Measurements from ENCODE around the gene MPC1L.
"Not testable (repeated sequence)": the region's sequence is repeated elsewhere in the genome, so short reads cannot be mapped to it uniquely, and the experiment has no call there.

MPC1L gene

DNA sequence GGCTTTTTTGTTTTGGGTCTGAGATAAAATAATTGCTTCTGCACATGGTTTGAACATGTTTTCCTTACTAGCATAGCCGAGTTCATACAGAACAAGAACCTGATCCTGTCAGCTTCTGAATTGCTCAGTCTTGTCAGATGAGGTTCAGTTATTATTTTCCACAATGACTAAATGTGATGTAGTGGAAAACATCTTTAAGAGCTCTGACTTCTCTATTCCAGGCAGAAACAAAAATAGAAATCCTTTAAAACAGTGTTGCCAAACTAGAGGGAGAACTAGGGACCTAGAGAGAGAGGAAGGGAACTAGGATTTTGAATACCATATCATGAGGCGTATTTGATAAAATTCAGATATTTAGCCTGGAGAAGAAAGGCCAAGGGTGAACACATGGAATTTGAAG is 40.4 kb upstream of the MPC1L start:
- no peak overlapping the region for H3K27ac ChIP-seq (ENCODE audit: low read depth, low read length)
- no peak overlapping the region for H3K4me3 ChIP-seq (ENCODE audit: low read depth, low read length)
- H3K79me2 ChIP-seq (ENCODE audit: control insufficient read depth, insufficient read depth, low read length, unreplicated experiment) = peaks cover 49% of the 10 kb centered on the region
- H2AFZ ChIP-seq (ENCODE audit: low read length, unreplicated experiment) = no peak overlapping the region
- peaks cover 7% of the 10 kb centered on the region for H3K4me1 ChIP-seq (ENCODE audit: control insufficient read depth, insufficient read depth, low read length, unreplicated experiment)
- no peaks in the 10 kb centered on the region for H3K36me3 ChIP-seq (ENCODE audit: insufficient read depth, low read length)
- H3K27me3 ChIP-seq (ENCODE audit: insufficient read depth, low read length) = no peaks in the 10 kb centered on the region

DNA sequence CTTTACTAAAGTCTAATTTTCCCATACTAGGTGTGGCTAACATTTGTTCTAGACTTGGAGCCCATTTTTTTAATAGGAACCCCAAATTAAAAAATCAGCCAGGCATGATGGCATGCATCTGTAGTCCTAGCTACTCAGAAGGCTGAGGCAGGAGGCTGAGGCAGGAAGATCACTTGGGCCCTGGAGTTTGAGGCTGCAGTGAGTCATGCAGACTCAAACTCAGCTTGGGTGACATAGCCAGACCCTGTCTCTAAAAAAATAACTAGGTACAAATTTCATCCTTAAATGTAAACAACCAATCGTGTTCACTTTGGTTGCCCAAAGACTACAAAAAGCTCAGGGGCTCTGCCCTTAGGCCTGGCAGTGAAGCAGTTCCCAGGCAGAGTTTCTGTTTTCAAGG is 35.6 kb upstream of the MPC1L start:
- peaks cover 39% of the 10 kb centered on the region for H3K79me2 ChIP-seq (ENCODE audit: control insufficient read depth, insufficient read depth, low read length, unreplicated experiment)
- not testable (repeated sequence) for H3K4me1 ChIP-seq (ENCODE audit: control insufficient read depth, insufficient read depth, low read length, unreplicated experiment); H2AFZ ChIP-seq (ENCODE audit: low read length, unreplicated experiment); H3K4me3 ChIP-seq (ENCODE audit: low read depth, low read length); H3K36me3 ChIP-seq (ENCODE audit: insufficient read depth, low read length); H3K27me3 ChIP-seq (ENCODE audit: insufficient read depth, low read length); H3K27ac ChIP-seq (ENCODE audit: low read depth, low read length)

DNA sequence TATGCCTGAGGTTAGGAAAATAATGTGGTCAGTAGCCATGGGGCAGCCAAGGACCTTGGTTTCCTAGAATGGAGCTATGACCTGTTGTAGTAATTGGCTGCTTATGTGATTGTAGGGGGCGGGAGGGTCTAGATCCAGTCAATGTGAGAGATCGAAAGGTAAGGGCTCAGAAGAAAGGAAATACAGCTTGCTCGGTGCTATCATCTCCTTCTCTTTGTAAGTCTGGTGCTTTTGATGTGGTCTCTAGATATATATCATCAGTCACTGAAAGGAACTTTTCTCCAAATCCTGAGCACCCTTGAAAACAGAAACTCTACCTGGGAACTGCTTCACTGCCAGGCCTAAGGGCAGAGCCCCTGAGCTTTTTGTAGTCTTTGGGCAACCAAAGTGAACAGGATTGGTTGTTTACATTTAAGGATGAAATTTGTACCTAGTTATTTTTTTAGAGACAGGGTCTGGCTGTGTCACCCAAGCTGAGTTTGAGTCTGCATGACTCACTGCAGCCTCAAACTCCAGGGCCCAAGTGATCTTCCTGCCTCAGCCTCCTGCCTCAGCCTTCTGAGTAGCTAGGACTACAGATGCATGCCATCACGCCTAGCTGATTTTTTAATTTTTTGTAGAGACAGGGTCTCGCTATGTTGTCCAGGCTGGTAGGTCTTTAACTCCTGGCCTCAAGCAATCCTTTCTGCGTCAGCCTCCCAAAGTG is 33.5 kb upstream of the MPC1L start:
- not testable (repeated sequence) for H3K4me3 ChIP-seq (ENCODE audit: low read depth, low read length); H2AFZ ChIP-seq (ENCODE audit: low read length, unreplicated experiment); H3K4me1 ChIP-seq (ENCODE audit: control insufficient read depth, insufficient read depth, low read length, unreplicated experiment); H3K27me3 ChIP-seq (ENCODE audit: insufficient read depth, low read length); H3K36me3 ChIP-seq (ENCODE audit: insufficient read depth, low read length); H3K27ac ChIP-seq (ENCODE audit: low read depth, low read length)
- H3K79me2 ChIP-seq (ENCODE audit: control insufficient read depth, insufficient read depth, low read length, unreplicated experiment) = peaks cover 22% of the 10 kb centered on the region

DNA sequence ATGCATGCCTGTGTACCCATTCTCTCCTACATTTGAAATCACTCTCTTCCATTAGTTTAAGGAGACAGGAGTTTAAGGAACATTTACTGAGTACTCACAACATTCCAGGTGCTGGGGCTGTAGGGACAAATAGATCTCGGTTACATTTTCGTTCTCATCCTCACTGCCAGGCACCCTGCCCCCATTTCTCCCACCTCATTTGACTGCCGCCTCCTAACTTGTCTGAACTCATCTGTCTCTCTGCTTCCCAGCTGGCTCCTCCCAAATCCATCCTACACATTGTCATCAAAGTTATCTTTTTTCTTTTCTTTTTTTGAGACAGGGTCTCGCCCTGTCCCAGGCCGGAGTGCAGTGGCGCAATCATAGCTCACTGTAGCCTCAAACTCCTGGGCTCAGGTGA is 19.8 kb upstream of the MPC1L start:
- no peaks in the 10 kb centered on the region for H3K79me2 ChIP-seq (ENCODE audit: control insufficient read depth, insufficient read depth, low read length, unreplicated experiment)
- H3K4me3 ChIP-seq (ENCODE audit: low read depth, low read length) = no peak overlapping the region
- H2AFZ ChIP-seq (ENCODE audit: low read length, unreplicated experiment) = no peak overlapping the region
- H3K27me3 ChIP-seq (ENCODE audit: insufficient read depth, low read length) = no peaks in the 10 kb centered on the region
- H3K4me1 ChIP-seq (ENCODE audit: control insufficient read depth, insufficient read depth, low read length, unreplicated experiment) = no peaks in the 10 kb centered on the region
- no peaks in the 10 kb centered on the region for H3K36me3 ChIP-seq (ENCODE audit: insufficient read depth, low read length)
- no peak overlapping the region for H3K27ac ChIP-seq (ENCODE audit: low read depth, low read length)

DNA sequence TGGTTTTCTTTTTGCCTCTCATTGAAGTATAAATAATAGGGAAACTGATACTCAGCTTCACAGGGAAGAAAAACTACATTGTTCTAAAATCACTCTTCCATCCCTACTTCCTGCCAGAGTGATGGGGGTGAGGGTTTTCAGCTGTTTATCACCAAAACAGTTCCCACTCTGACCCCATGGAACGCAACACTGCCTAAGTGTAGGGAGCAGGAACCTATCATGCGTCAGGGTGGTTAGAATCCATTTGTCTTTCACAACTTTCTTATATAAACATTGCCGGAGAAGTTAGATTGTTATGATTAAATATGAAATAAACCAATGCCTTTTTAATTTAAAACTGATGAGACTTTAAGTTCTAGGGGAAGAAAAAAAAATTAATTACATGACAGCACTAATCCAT is 15.8 kb upstream of the MPC1L start:
- Histone ChIP-seq H3K36me3 (ENCODE audit: insufficient read depth, low read length) (no peaks in the 10 kb centered on the region), H3K4me3 (ENCODE audit: low read depth, low read length) (no peak overlapping the region), H3K4me1 (ENCODE audit: control insufficient read depth, insufficient read depth, low read length, unreplicated experiment) (no peaks in the 10 kb centered on the region), H3K79me2 (ENCODE audit: control insufficient read depth, insufficient read depth, low read length, unreplicated experiment) (no peaks in the 10 kb centered on the region), H2AFZ (ENCODE audit: low read length, unreplicated experiment) (no peak overlapping the region), H3K27ac (ENCODE audit: low read depth, low read length) (no peak overlapping the region), H3K27me3 (ENCODE audit: insufficient read depth, low read length) (no peaks in the 10 kb centered on the region)

DNA sequence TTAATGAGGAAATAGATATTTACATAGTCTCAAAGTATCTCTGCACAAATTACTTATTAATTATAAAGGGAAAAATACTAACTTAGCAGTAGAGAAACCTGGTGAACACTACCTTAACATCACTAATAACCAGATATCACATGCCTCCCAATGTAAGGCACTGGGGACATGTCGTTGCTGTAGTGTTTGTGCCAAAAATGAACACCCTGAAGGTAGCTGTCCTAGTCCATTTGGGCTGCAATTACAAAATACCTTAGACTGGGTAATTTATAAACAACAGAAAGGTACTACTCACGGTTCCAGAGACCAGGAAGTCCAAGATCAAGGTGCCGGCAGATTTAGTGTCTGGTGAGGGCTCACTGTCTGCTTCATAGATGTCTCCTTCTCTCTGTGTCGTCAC is 10.7 kb upstream of the MPC1L start:
- Histone ChIP-seq H3K36me3 (ENCODE audit: insufficient read depth, low read length) (no peaks in the 10 kb centered on the region), H2AFZ (ENCODE audit: low read length, unreplicated experiment) (no peak overlapping the region)

DNA sequence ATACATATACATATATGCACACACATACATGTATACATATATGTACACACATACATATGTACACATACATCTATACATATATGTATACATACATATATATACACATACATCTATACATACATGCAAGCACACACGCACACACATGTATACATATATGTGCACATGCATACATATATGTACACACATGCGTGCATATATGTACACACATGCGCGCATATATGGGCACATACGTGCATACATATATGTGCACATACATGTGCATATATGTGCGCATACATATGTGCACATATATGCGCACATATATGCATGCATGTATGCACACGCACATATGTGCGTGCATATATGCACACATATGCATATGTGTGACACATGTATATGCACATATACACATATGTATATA is 7.3 kb upstream of the MPC1L start:
- Histone ChIP-seq H3K79me2 (ENCODE audit: control insufficient read depth, insufficient read depth, low read length, unreplicated experiment) (no peaks in the 10 kb centered on the region), H3K4me3 (ENCODE audit: low read depth, low read length) (no peak overlapping the region), H3K36me3 (ENCODE audit: insufficient read depth, low read length) (no peaks in the 10 kb centered on the region), H3K4me1 (ENCODE audit: control insufficient read depth, insufficient read depth, low read length, unreplicated experiment) (no peaks in the 10 kb centered on the region), H3K27ac (ENCODE audit: low read depth, low read length) (no peak overlapping the region), H2AFZ (ENCODE audit: low read length, unreplicated experiment) (no peak overlapping the region), H3K27me3 (ENCODE audit: insufficient read depth, low read length) (no peaks in the 10 kb centered on the region)

More for the DNA sequence above, 10.7 kb upstream of the MPC1L start:
- Histone ChIP-seq H3K79me2 (ENCODE audit: control insufficient read depth, insufficient read depth, low read length, unreplicated experiment) (no peaks in the 10 kb centered on the region), H3K27me3 (ENCODE audit: insufficient read depth, low read length) (no peaks in the 10 kb centered on the region), H3K4me3 (ENCODE audit: low read depth, low read length) (no peak overlapping the region), H3K27ac (ENCODE audit: low read depth, low read length) (no peak overlapping the region), H3K4me1 (ENCODE audit: control insufficient read depth, insufficient read depth, low read length, unreplicated experiment) (no peaks in the 10 kb centered on the region)

DNA sequence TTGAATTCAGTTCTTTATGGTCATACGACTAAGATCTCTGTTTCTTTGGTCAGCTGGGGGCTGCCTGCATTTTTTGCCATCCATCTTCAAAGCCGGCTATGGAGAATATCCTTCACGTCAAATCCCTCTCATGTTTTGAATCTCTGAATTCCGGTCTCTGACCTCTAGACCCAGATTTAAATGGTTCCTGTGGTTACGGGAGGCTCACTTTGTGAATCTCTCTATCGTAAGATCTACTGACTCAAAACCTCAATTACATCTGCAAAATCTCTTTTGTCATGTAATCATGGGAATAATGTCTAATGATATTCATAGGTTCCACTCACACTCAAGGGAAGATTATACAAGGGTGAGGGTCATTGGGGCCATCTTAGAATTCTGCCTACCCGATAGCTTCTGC is 5.7 kb upstream of the MPC1L start:
- no peaks in the 10 kb centered on the region for H3K36me3 ChIP-seq (ENCODE audit: insufficient read depth, low read length)
- no peaks in the 10 kb centered on the region for H3K4me1 ChIP-seq (ENCODE audit: control insufficient read depth, insufficient read depth, low read length, unreplicated experiment)
- no peaks in the 10 kb centered on the region for H3K27me3 ChIP-seq (ENCODE audit: insufficient read depth, low read length)
- H3K27ac ChIP-seq (ENCODE audit: low read depth, low read length) = no peak overlapping the region
- no peak overlapping the region for H3K4me3 ChIP-seq (ENCODE audit: low read depth, low read length)
- H3K79me2 ChIP-seq (ENCODE audit: control insufficient read depth, insufficient read depth, low read length, unreplicated experiment) = no peaks in the 10 kb centered on the region
- no peak overlapping the region for H2AFZ ChIP-seq (ENCODE audit: low read length, unreplicated experiment)

DNA sequence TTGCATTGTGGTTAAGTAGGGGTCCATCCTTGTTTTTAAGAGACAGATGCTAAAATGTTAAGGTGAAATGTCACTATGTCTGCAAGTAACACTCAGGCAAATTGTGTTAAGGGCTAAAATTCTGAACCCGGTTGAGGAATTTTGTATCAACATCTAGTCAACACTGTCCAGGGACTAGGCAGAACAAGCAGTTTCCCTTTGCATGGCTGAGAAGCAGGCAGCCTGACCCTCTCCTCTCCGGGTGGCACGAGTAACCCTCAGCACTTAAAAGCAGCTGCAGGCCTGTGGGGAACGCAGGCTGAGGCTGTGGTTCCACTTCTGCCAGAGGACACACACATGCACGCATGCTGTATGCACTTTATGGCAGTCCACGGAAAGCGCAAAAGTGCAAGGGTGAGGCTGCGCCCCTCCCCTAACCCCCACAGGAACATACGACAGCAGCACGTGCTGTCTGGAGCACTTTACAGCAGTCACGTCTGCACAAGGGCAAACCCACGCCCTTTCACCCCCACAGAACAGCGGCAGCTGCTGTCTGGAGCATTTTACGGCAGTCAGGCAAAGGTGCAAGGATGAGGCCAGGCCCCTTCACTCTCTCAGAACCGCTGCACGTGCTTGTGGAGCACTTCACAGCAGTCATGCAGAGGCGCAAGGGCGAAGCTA is 619 bp upstream of the MPC1L start:
- Histone ChIP-seq H3K27me3 (ENCODE audit: insufficient read depth, low read length) (no peaks in the 10 kb centered on the region), H2AFZ (ENCODE audit: low read length, unreplicated experiment) (no peak overlapping the region), H3K27ac (ENCODE audit: low read depth, low read length) (no peak overlapping the region), H3K79me2 (ENCODE audit: control insufficient read depth, insufficient read depth, low read length, unreplicated experiment) (no peaks in the 10 kb centered on the region), H3K36me3 (ENCODE audit: insufficient read depth, low read length) (no peaks in the 10 kb centered on the region), H3K4me1 (ENCODE audit: control insufficient read depth, insufficient read depth, low read length, unreplicated experiment) (no peaks in the 10 kb centered on the region), H3K4me3 (ENCODE audit: low read depth, low read length) (no peak overlapping the region)

DNA sequence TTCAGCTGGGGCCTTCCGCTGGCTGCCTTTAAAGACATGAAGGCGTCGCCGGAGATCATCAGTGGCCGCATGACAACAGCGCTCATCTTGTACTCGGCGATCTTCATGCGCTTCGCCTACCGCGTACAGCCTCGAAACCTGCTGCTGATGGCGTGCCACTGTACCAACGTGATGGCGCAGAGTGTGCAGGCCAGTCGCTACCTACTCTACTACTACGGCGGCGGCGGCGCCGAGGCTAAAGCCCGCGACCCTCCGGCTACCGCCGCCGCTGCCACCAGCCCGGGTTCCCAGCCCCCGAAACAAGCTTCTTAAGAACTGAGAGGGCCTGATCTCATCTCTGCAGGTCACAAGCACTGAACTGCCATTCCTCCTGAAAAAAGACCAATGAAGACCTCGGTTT is 437 bp downstream of the MPC1L start:
- no peaks in the 10 kb centered on the region for H3K4me1 ChIP-seq (ENCODE audit: control insufficient read depth, insufficient read depth, low read length, unreplicated experiment)
- no peaks in the 10 kb centered on the region for H3K36me3 ChIP-seq (ENCODE audit: insufficient read depth, low read length)
- H3K27ac ChIP-seq (ENCODE audit: low read depth, low read length) = no peak overlapping the region
- H2AFZ ChIP-seq (ENCODE audit: low read length, unreplicated experiment) = no peak overlapping the region
- no peak overlapping the region for H3K4me3 ChIP-seq (ENCODE audit: low read depth, low read length)
- no peaks in the 10 kb centered on the region for H3K79me2 ChIP-seq (ENCODE audit: control insufficient read depth, insufficient read depth, low read length, unreplicated experiment)
- no peaks in the 10 kb centered on the region for H3K27me3 ChIP-seq (ENCODE audit: insufficient read depth, low read length)

DNA sequence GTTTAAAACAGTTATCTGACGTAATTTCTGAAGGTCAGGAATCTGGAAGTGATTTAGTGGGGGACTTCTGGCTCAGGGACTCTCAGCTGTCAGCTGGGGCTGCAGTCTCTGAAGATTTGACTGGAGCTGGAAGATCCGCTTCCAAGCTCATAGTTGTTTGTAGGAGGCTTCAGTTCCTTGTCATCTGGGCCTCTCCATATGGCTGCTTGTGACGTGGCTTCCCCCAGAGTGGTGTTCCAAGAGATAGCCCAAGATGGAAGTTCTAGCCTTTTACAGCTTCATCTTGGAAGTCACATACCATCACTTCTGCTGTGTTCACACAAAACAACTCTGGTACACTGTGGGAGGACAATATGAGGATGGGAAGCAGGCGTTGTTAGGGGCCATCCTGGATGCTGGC is 2.1 kb downstream of the MPC1L start:
- Histone ChIP-seq H3K36me3 (ENCODE audit: insufficient read depth, low read length) (no peaks in the 10 kb centered on the region), H3K27ac (ENCODE audit: low read depth, low read length) (no peak overlapping the region), H3K27me3 (ENCODE audit: insufficient read depth, low read length) (no peaks in the 10 kb centered on the region), H3K4me3 (ENCODE audit: low read depth, low read length) (no peak overlapping the region), H3K4me1 (ENCODE audit: control insufficient read depth, insufficient read depth, low read length, unreplicated experiment) (no peaks in the 10 kb centered on the region), H3K79me2 (ENCODE audit: control insufficient read depth, insufficient read depth, low read length, unreplicated experiment) (no peaks in the 10 kb centered on the region), H2AFZ (ENCODE audit: low read length, unreplicated experiment) (no peak overlapping the region)

Data from ACC112 (cell line).